Hematopoietic multipotent progenitor cell treated with erythropoietin and hydrocortisone succinate and interleukin-3 and kit ligand, for 15 days (in vitro differentiated cells): ENCODE data around the gene CMIP.

Experiments
- DNase-seq: peaks from one replicate; pipeline ENCODE4 v3.0.0-alpha.2; 2015; ENCODE audit warnings: low spot score

The CMIP gene

DNA sequence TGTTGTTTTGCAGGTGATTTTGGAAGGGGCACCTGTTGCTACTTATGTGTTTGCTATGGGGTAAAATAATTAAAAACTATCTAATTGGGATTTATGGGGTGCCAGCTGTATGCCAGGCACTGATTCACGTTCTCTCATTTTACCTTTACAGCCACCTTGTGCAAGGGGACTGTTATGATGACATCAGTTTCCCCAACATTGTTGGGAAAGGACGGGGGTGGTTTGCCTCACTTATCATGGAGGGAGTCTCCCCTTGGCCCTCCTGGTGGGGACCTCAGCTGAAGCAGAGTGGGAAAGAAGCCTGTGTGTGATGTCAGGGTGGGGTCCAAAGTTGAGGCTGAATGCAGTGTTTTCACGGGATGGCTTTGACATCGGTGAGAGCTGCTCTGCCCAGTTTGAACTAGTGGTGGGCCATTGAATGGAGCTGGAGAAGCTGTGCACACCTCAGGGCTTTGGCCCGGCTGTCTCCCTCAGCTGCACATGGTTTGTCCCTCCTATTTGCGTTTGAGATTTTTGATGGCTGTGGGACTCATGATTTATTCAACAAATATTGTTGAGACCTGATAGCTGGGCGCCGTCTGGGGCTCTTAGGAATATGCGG lies 36.1 kb downstream of the CMIP start:
- no peak for DNase-seq

DNA sequence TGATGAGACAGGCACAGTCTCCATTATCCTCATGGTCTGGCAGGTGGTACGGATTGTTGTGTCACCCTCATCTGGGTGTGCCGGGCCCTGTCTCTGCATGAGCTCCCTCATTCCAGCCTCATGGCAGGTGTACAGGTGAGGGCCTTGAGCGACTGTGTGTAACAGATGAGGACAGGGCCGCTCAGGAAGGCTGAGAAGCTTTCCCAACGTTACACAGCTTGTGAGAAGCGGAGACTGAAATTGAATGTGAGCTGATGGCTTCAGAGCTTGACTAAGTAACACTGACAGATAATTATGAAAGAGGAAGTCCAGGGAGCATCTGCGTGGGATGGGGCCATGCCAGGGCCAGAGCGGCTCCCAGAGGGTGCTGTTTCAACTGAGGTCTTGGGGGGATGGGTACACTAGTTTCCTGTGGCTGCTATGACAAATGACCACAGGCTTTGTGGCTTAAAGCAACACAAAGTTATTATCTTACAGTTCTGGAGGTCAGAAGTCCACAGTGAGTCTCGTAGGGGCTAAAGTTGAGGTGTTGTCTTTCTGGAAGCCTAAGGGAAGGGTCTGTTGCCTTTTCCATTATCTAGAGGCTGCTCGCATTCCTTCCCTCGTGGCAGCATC lies 36.7 kb downstream of the CMIP start:
- DNase-seq, result no peak

DNA sequence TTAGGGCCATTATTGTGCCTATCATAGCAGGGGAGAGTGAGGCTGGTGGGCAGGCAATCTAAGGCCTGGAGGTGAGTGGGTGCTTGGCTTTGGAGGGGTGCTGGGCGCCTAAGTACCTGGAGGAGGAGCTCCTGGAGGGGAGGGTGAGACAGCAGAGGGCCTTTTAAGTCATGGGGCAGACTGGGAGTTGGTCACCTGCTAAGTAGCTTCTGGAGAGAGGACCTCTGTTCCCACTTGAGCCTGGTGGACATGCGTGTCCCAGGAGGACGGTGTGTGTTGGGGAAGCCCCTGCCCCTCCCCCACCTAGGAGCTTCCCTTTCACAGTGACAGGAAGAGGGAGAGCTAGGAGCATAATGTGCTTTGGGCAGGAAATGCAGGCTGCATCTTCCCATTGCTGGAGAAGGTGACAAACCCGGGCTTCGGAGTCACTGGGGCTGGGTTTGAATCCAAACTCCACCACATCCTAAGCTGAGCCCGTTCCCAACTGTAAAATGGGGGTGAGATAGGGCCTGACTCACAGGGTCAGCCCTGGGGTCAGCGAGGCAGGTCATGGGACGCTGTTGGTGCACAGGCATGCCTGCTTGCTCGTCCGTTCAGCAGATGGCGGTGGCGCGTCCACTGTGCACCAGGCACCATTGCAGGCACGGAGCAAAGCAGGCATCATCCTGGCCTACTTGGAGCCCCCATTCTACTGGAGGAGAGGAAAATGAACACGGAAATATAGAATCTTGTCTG lies 37.9 kb downstream of the CMIP start:
- DNase-seq, result no peak

DNA sequence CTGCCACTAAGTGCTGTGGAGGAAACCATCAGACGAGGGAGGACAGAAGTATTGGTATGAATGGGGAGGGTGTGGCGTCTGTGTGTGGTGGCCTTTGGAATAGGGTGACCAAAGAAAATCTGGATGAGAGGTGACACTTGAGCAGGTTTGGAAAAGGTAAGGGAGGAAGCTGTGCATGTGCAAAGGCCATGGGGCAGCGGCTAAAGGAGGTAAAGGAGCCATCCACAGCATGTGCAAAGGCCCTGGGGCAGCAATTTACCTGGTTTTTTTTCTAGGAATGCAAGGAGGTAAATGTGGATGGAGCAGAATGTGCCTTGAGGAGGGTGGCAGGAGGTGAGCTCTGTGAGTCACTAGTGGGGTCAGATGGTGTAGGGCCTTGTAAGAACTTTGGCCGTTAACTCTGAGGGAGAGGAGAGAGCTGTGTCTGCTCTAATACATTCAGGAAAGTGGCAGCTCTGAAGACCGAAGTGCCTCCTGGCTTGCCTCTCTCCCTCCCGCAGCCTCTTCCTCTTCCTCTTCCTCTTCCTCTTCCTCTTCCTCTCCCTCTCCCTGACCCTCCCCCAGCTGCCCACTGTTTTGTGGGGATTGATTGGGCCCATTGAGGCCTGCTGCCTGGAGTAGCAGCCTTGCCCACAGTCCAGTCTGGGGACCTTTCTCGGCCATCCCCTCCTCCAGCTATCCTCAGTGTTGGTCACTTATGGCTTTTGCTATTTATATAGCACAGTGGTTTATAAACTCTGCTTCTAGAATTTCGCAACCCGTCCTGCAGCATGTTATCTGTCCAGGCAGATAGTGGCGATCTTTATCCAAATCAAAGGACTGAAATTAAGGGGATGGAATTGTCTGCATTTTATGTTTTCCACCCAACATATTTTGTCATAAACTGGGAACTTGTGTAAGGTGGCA lies 38.7 kb downstream of the CMIP start:
- DNase-seq, result no peak

DNA sequence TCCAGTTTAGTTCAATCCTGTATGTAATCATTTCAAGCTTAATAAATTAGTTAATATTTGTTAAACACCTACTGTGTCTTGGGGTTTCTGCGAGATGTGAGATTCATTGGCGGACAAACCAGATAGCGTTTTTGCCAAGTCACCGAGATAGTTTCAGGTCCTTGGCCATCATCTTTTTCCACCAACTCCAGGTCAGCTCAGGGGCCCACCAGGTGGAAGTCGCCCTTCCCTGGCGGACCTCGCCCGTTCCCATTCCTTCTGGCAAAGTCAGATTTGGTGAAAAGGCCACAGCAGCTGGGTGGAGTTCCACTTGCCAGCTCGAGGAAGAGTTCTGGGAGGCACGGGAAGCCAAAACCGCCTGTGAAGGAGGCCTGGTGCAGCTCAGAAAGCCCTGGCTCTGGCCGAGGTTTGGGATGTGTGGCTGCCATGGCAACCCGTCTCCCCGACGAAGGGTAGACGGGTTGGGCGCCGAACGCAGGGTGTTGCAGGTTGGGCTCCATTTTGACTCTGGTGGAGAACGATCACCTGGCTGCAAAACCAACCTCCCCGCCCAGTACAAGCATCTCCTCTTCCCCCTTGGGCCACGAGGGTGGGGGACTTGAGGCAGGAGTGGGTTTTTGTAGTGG lies 39.5 kb downstream of the CMIP start:
- no peak for DNase-seq

DNA sequence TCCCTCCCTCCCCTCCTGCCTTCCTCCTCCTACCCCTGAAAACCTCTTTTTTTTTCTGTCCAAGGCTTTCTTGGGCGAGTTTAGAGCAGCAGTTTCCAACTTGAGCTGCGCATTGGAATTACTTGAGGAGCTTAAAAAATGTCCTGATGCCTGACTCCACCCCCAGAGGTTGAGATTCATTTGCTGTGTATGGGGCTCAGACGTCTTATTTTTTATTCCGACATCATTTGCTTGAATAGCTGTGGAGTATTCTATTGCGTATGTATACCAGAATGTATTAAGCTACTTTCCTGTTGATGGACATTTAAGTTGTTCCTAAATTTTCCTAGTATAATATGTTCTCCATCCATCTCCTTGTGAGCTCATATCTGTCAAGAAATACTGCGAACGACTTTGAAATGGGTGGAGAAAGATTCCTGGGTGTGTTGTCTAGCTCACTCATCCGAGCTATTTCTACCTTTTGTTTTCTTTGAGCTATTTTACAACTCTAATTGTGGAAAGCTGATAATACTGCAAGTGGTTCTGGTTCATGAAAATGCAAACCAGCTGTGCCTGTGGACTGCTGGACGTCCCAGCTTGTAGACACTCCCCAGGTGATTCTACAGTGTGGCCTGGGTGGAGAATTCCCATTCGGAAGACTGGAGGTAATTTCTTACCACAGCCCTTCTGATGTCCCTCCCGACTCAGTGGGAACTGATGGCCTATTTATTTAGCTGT lies 40.5 kb downstream of the CMIP start:
- no peak for DNase-seq

DNA sequence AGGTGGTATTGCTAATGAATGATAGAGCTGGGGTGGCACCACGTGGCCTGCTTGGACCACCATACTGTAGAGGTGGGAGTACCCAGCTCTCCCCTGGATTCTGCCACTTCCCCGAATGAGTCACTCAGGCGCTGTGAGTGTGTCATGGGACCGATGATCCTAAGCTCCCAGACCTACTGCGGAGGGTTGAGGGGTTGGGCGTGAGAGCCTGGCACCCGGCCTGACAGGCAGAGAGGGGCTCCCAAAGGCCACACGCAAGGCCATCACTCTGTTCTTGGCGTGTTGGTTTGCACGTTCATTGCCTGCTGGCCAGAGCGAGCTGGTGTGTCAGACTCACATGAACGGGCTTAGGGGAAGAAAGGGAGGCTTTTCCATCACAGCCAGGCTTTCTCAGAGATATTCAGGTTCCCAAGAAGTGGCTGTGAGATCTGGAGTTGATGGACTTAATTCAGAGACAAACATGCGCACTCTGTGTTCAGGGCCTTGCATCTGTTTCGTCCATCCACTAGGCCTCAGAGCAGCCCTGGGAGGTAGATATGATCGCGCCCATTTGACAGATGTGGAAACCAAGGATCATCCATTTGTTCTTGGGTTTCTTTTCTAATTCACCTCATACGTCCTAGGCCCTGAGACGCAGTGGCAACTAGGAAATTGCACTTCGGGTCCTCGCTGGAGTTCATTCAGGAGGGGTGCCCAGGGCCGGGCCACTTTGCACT lies 41.4 kb downstream of the CMIP start:
- DNase-seq, result no peak

DNA sequence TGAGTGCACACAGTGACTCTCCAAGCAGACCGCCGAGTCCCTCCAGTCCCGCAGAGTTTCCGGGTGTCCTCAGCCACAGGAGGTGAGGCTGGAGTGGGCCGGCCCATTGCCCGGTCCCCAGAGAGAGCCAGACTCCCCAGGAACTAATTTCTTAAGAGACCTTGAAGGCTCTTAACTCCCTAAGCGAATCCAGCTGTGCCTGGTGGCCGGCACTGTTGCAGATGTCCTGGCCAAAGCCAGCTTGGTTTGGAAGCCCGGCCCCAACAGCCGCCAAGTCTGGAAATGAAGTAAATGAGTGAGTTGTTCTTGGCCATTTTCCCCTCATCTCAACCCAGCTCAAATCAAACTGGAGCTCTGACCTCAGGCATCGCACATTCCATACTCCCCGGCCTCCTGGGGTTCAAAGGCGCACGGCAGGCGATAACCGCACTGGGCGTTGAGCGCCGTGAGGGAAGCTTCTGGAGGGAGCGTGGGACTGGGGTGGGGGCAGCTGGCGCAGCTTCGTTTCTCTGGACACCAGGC lies 42.0 kb downstream of the CMIP start:
- DNase-seq, result no peak

DNA sequence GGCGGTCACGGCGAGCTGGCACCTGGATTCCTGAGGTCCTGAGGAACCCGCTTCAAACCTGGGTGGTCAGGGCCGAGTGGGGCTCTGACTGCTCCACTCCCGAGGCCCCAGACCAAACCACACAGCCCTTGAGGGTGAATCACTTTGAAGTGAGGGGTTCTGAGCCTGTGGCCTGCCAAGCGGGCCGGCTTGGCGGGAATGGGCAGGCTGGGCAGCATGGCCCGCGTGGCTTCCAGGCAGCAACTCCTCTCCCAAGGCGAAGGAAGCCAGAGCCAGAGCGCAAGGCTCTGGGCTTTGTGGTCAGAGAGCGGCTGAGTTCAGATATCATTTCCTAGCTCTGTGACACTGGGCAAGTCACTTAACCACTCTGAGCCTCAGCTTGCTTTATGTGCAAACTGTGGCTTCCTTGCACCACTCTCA lies 42.7 kb downstream of the CMIP start:
- DNase-seq, result no peak

DNA sequence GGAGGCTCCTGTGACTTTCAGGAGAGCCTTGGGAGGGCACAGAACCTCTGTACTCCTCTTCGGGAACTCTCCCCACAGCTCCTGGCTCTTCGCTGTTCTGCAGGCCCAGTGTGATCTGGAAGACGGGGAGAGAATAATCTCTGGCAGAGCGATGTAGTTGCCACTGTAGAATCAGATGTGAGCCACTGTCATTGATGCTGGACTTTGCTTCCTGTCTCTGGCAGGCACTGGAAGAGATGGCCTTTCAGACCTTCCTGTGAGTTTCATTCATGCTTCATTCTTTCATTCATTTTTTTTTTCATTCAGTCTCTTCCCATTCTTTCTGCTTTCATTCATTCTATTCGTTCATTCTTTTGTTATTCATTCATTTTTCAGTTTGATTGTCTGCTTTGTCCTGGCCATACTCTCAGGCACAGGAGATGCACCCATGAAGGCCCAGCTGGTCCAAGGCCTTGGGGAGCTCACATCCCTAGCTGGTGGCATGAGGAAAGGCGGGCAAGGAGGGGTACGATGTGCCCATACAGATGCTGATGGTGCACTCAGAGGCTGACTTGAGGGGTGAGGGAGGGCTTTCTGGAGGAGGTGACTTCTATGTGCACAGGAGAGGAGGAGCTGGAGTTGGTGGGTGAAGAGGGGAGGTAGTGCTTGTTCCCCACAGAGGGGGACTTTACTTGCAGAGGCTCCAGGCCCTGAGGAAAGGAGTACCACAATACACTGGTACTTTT lies 44.2 kb downstream of the CMIP start:
- no peak for DNase-seq

DNA sequence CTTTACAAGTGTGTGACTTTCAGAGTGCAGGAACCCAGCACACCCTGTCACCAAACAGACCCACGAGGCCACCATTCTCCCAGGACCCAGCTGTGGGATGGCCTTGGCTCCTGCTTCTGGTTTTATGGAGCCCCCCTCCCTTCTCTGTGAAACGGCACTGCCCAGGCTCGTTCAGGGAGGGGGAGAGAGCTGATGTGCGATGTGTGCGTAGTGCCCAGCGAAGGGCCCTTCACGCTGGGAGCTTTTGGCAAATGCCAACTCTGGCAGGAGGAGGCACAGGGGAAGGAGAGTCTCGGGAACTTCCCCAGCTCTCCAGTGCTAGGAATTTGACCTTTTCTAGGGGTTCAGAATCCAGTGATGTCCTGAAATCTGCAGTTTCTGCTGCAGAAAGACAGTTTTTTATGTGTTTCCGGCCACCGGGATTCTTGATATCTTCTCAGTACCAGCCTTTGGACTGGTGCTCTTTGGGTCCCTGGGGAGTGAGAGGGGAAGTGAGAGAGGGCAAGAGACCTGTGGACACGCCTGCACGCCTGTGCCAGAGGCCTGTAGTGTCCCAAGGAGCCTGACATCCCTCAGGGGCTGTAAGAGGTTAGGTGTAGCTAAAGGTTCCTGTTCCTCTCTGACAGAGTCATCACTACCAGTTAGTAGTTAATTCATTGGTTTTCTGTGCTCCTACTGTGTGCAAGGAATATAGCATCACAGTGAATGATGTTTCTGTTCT lies 45.1 kb downstream of the CMIP start:
- DNase-seq, result no peak

DNA sequence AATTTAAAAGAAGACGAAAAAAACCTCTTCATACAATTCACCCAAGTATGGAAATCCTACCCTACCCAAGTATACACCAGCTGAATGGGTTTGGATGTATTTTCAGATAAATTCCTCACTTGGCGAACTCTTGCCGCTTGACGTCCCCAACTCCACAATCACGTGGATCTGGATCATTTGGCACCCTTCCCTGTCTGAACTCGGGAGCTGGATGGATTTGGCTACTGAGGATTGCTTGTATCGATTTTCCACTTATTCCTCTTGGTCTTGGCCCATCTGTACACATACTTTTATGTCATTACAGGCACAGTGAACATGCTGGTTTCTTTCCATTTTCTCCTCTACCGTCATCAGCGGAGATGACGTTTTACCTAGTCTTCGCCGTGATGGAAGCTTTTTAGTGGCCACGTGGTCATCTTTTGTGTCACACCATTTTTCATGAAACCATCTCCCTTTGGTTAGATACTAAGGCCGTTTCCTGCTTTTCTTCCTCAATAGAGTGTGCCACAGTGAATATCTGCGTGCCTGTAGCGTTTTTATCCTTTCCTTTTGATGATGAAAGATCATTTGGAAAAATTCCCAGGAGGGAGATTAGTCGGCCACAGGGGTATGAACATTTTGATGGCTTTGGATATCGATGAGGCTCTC lies 47.1 kb downstream of the CMIP start:
- DNase-seq, result no peak

DNA sequence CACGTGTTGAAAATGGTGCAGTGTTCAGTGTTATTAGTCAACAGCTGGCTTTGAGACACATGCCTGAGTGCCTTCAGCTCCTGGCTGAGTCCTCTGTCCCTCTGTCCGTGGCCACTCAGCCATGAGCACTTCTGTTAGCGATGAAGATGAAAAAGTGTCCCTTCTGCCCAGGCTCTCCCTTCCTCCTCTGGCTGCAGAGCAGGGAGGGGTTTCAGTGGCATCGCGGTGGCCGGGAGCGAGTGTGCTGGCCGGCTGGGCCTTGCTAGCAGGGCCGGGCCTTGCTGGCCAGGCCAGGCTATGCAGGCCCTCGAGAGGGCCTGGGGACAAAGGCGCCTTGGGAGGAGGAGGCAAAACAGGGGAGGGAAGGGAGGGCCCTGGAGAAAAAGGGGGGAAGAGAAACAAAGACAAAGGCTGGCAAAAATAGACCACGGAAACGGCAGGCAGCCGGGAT lies 47.7 kb downstream of the CMIP start:
- DNase-seq, result no peak

DNA sequence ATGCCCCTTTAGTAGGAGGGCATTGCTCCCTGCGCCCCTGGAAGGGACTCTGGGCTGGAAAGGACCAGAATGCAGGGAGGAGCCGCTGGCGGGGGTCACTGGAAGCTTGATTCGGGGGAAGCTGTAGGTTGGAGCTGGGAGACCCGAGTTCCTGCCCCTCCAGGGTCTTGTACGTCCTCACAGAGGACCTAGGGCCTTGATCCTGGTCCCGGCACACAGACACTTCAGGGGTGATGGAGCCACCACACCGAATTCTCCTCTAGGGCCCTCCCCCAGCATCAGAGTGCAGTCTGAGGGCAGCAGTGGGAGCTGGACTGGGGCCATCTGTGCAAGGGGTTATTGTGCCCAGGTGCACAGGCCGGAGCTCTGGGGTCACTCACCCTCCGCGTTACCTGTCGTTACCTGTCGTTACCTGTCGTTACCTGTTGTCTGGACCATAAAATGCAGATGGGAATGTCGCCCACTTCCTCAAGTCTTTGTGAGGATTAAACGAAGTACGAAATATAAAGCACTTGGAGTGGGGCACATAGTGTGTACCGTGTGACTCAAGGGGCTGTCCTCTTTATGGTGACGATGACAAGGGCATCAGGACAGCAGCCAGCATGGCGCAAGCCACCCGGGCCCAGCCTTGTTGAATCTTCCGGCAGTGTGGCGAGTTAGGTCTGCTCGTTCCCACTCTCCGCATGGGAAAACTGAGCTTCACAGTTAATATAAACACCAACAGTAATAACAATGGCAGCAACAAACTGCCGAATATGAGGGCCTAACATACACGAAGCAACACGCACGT lies 48.6 kb downstream of the CMIP start:
- no peak for DNase-seq

DNA sequence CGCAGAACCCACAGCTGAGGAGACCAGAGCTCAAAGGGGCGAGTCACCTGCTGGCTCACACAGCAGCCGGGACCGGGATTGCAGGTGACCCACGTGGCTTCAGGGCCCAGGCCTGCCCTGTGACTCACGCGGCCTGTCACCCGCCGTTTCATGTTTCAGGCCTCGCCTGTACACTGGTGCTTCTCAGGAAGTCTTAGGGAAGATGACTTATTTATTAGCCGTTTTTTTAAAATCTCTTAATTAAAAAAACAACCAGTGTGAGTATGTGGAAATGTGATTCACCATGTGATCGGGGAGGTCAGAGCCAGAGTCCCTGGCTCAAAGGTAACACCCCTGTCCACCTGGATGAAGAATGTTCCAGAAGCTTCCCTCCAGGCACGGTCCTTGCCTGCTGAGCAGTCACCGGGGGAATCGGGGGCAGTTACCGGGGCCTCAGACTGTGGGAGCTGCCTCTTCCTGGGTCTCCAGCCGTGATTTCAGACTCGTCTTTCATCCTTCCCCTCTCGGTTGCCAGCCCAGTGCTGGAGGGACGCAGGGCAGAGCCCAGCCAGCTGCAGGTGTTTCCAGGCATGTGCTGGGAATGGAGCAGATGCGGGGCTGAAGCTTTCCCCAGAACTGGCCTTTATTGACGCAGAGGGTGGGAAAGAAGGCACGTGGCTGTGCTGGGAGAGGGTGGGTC lies 49.3 kb downstream of the CMIP start:
- no peak for DNase-seq

DNA sequence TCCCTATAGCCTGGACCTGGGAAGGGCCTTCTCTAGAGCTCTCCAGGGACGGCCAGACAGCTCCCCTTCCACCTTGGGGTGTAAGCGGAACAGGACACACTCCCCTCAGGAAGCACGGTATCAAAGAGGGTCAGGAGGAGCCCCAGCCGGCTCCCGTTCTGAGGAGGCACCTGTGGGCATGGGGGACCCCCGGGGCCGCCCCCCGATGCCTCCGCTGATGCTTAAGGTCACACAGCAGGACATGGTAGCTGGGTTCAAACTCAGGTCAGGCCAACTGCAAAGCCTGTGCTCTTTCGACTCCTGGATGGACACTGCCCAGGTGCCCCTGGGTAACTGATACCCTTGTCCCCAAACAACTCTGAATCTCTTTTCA lies 49.8 kb downstream of the CMIP start:
- no peak for DNase-seq

DNA sequence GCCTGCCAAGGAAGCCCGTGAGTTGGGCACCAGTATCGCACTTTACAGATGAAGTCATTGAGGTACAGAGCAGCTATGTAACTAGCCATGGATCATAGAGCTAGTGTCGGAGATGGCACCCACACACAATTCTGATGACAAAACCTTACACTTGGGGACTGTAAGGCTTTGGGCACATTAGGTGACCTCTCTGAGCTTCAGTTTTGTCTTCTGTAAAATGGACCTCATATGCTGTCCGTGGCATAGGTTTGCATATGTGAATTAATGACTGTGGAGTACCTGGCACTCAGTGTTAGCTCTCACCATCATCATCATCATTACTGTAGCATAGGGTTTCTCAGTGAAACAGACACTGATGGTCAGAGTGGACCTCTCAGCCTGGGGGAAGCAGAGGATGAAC lies 50.3 kb downstream of the CMIP start:
- DNase-seq, result no peak
